ENCODE measurements around the gene PVALEF. TPM values are rescaled to one million over a fixed set of nuclear protein-coding genes. Genes with fewer than 3 reads are reported as not detected.

PVALEF gene
- total and polyA plus RNA-seq, 2 of the 8 experiments (the other 6 are each of a cell fraction or from before 2014, with no cell fraction given): 0.03 TPM; not detected in 1

- H3K56ac ChIP-seq (replicated peaks; ENCODE audit: insufficient read length, low read depth, low read length): no peak overlapping the region
- H3K4me3 ChIP-seq (ENCODE audit: extremely low read depth in 1 of 4, insufficient read depth in 2 of 4, low read depth in 3 of 4, low read length in 4 of 4): no peak overlapping the region
- no peak overlapping the region for H3K14ac ChIP-seq (ENCODE audit: insufficient read length)
- H3K4me1 ChIP-seq (replicated peaks in 1 of 4; ENCODE audit: control insufficient read depth in 3 of 4, insufficient read depth in 4 of 4, low read length in 3 of 4): peaks cover 0 to 2% (median 0%) of the 10 kb centered on the region in 4 experiments; a peak in 4 of 7 replicates
- no peak overlapping the region for H2AFZ ChIP-seq (ENCODE audit: low read length)
- H3K9me3 ChIP-seq (ENCODE audit: insufficient read depth in 2 of 2, low read depth in 1 of 2, low read length in 1 of 2): no peaks in the 10 kb centered on the region
- H4K8ac ChIP-seq (ENCODE audit: extremely low read depth, insufficient read depth, low read length): no peak overlapping the region
- no peak overlapping the region for H2BK20ac ChIP-seq (ENCODE audit: low read length)
- no peak overlapping the region for H3K27ac ChIP-seq (ENCODE audit: low read depth, low read length)
- H3K4ac ChIP-seq (replicated peaks; ENCODE audit: insufficient read length, low read depth, low read length): no peak overlapping the region
- H3K9ac ChIP-seq (replicated peaks in 1 of 4; ENCODE audit: extremely low read depth in 1 of 4, low read depth in 3 of 4, low read length in 3 of 4): no peak overlapping the region
- H4K91ac ChIP-seq (replicated peaks; ENCODE audit: insufficient read length, low read length): no peak overlapping the region
- H3K27me3 ChIP-seq (replicated peaks in 1 of 4; ENCODE audit: control insufficient read depth in 3 of 4, extremely low read depth in 1 of 4, insufficient read depth in 3 of 4, low read length in 3 of 4): no peaks in the 10 kb centered on the region
- no peaks in the 10 kb centered on the region for H3K36me3 ChIP-seq (ENCODE audit: control insufficient read depth in 2 of 4, insufficient read depth in 4 of 4, low read length in 3 of 4)
- H2BK5ac ChIP-seq (ENCODE audit: low read depth, low read length): no peak overlapping the region
- CTCF ChIA-PET (ENCODE audit: partially characterized antibody): interaction anchor here (0.7 to 1.4 kb wide), 3 partner anchors 31 to 105 kb away, joined by 3 read pairs; no protein-coding TSS in a partner anchor
- H2BK15ac ChIP-seq (ENCODE audit: low read length): no peak overlapping the region
- TF ChIP-seq YY1 (IDR thresholded peaks at IDR 0.05; ENCODE audit: low read depth, low read length) (no peak), SP1 (IDR thresholded peaks at IDR 0.05; ENCODE audit: low read depth, low read length) (no peak), BRCA1 (IDR thresholded peaks at IDR 0.05; ENCODE audit: low read depth, low read length) (no peak), GTF2F1 (IDR thresholded peaks at IDR 0.05; ENCODE audit: borderline replicate concordance, low read depth, low read length) (no peak), POU5F1 (IDR thresholded peaks at IDR 0.05; ENCODE audit: low read depth, low read length) (no peak), TAF1 (IDR thresholded peaks at IDR 0.05; ENCODE audit: low read depth, low read length) (no peak)
- H3K18ac ChIP-seq (ENCODE audit: extremely low read depth, low read length): no peak overlapping the region
- H4K20me1 ChIP-seq (replicated peaks in 1 of 2; ENCODE audit: control insufficient read depth in 1 of 2, insufficient read depth in 2 of 2, low read length in 2 of 2): no peaks in the 10 kb centered on the region
- no peaks in the 10 kb centered on the region for H3K79me1 ChIP-seq (ENCODE audit: low read depth, low read length)
- 87% methylated on average over 10 of the region's 10 CpGs; no CpG with 5 or more reads in 1 of the 2 experiments for WGBS, 2 experiments (ENCODE audit: extremely low coverage in 1 of 2, insufficient coverage in 1 of 2, insufficient read length in 1 of 2, insufficient replicate concordance in 2 of 2, low coverage in 1 of 2, low lambda C conversion rate in 2 of 2, missing lambda C conversion rate in 1 of 2)
- H2BK120ac ChIP-seq (replicated peaks; ENCODE audit: low read depth, low read length): no peak overlapping the region
- no peak overlapping the region for H2AK5ac ChIP-seq (ENCODE audit: low read depth, low read length)
- H4K5ac ChIP-seq (ENCODE audit: insufficient read length, low read depth, low read length): no peak overlapping the region
- no peak overlapping the region for H3K23ac ChIP-seq (ENCODE audit: insufficient read length)
- H2BK12ac ChIP-seq (ENCODE audit: low read depth, low read length): no peak overlapping the region
- no peaks in the 10 kb centered on the region for H3K79me2 ChIP-seq (ENCODE audit: control insufficient read depth in 1 of 2, insufficient read depth in 2 of 2, low read length in 2 of 2)
- FAIRE-seq (no peak), DNase-seq (ENCODE audit: low read depth in 1 of 2, low spot score in 2 of 2) (no peak)
- no peak overlapping the region for H3K4me2 ChIP-seq (ENCODE audit: insufficient read depth in 1 of 2, low read depth in 2 of 2, low read length in 2 of 2)
- no peaks in the 10 kb centered on the region for H3K23me2 ChIP-seq (ENCODE audit: low read depth, low read length)
- POLR2A ChIA-PET (ENCODE audit: partially characterized antibody): interaction anchor here (1.3 kb wide), 1 partner anchor 7 kb away, joined by 3 read pairs; no protein-coding TSS in a partner anchor
Observed at GRCh38 chr17:81147701-81148100, 17.6 kb upstream of the PVALEF start.
